Measurements from ENCODE around the gene SEC14L5. TPM values are rescaled to one million over a fixed set of nuclear protein-coding genes. Genes with fewer than 3 reads are reported as not detected.
A peak's percentile ranks its signal among the peaks of the same experiment; 100 is the strongest.

The SEC14L5 gene
- total RNA-seq (2014; rRNA removed) = not detected in 2 replicates
- polyA plus RNA-seq (2012) = 0.01 TPM

DNA sequence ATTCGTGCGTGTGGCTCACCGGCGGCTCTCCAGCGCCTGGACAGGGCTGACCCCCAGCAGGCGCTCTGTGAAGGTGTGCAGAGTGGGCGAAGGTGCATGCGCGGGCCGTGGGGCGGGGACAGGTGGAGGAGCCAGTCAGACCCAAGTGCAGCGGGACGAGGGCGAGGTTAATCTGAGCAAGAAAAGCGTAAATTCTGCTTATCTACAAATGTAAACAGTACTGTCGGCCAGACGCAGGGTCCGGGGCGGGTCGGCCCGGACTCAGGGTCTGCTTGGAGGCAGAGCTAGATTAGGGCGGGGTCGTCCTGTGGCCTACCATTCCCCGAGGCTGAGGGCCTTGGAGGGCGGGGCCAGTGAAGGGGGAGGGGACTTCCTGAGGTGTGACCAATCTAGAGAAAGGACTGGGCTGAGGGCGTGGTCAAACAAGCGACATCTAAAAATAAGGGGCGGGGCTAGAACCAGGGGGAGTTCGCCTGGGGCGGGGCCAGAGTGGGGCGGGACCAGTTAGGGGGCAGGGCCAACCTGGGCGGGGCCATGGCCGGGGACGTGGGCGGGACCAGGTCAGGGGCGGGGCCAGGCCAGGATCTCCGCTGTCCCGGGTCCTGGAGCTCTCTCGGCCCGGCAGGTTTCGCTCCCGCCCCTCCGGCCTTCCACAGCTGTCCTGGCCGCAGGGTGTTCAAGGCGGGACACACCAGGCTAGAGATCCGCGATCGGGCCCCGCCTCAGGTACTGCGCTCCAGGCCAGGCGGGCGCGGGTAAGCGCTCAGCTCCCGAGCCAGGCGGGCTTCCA is at the start of gene SEC14L5:
Gene SEC14L5, plus strand, starts transcription at position 611 of the 790 bp plus-strand sequence. CDS start 994 bp downstream, outside the sequence.
- DNase-seq (ENCODE audit: low read depth) = peak; percentile 93

- peak; percentile 50 for DNase-seq (ENCODE audit: low read depth)
Measured at GRCh38 chr16:4908854-4909401, 49.2 kb upstream of the SEC14L5 start.

DNA sequence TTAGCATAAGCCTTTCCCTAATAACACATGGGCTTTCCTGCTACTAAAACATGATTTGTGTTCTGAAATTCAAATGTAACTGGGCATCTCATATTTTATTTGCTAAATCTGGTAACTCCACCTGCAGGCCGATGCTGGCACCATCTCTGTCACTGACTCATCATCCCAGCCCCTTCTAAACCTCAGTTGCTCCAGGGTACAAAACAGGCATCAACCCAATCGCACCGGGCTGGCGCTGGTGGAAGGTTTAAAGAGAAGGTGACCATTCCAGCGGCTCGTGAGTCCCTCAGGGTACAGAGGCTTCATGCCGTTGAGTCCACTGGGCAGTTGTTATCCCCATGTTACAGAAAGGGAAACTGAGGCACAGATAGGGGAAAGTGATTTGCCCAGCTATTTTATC is 48.3 kb upstream of the SEC14L5 start:
- DNase-seq (ENCODE audit: low read depth) = no peak

GRCh38 chr16:4910828-4911227 is 47.3 kb upstream of the SEC14L5 start:
- DNase-seq (ENCODE audit: low read depth) = no peak

GRCh38 chr16:4911970-4912386 is 46.2 kb upstream of the SEC14L5 start:
- DNase-seq (ENCODE audit: low read depth) = peak; percentile 50

DNA sequence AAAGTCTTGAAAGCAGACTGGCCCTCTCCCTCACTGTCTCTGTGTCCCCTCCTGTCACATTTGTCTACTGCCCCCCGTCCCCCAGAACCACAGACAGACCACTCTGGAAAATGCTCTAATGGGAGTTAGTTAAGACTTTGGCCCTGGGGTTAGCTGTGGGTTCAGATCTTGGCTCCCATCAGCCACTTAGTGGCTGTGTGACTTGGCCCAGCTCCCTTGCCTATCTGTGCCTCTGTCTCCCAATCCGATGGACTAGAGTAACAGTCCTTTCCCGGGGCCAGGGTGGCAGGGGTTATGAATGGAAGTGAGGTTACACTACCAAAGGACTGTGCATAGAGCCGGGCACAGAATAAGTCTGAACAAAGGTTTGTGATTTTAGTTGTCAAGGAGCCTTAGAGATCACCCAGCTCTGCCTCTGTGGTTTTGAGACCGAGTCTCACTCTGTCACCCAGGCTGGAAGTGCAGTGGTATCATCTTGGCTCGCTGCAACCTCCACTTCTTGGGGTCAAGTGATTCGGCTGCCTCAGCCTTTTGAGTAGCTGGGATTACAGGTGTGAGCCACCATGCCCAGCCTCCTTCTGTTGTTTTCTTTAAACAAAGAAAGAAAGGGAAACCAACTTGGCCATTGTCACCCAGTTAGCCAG is 44.9 kb upstream of the SEC14L5 start:
- no peak for DNase-seq (ENCODE audit: low read depth)

DNA sequence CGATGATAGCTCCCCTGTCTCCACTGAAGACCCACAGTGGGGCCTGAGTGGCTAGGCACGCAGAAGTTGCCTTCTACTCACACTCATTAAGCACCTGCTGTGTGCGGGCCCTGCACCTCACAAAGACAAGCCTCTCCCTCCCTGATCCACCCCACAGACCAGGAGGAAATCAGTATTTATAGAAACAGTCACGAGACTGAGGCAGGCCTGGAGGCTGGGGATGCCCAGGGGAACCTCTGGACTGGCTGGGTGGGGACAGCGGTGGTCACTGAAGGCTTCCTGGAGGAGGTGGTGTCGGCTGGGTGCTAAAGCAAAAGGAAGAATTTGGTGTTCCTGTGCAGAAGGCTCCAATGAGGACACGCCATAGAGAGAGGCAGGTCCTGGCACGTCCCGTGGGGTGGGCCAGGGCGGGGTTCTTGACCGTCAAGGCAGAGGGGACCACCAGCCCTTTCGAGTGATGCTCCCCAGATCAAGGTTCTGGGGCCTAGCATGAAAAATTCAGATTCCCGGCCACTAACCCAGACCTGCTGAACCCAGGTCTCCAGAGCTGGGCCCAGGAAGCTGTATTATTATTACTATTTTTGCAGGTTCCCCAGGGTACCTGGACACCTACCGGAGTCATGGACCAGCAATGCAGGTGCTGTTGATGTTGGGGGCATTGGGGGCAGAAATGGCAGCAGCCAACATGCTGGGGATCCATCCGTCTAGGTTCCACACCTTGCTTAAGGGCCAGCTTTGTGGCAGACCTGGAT is 44.2 kb upstream of the SEC14L5 start:
- no peak for DNase-seq (ENCODE audit: low read depth)

GRCh38 chr16:4914528-4915225 is 43.5 kb upstream of the SEC14L5 start:
- peak; percentile 50 for DNase-seq (ENCODE audit: low read depth)

- peak; percentile 100 for DNase-seq (ENCODE audit: low read depth)
Measured at GRCh38 chr16:4915226-4915761, 42.8 kb upstream of the SEC14L5 start.

DNA sequence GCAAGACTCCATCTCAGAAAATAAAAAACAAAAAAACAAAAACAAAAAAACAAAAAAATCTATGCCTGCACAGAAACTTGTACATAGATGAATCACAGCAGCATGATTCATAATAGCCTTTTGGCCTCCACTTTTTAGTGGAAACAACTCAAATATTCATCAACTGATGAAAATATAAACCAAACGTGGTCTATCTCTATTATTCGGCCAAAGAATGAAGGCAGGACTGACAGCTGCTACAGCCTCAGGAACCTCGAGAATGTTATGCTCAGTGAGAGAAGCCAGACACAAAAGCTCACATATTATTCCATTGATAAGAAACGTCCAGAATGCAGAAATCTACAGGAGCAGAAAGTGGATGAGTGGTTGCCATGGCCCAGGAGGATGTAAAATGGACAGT is 41.0 kb upstream of the SEC14L5 start:
- peak; percentile 79 for DNase-seq (ENCODE audit: low read depth)

DNA sequence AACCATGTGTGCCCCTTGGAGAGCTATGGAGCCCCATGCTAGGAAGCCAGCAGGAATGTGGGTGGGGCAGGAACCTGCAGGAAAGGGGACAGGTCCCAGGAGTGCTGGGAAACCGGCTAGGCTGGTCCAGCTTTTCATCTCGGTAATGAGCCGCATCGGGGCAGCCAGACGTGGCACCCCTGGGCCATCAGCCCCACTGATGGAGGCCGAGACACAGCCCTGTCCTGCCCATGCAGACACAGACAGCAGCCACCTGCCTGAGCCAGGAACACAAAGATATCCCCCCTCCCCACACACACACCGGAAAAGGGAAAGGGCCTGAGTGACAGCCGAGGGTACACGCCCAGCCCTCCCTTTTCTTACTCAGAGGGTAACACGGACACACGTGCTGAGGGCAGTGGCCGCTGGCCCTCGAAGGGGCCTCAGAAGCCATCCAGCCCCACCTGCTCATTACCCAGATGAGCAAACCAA is 39.3 kb upstream of the SEC14L5 start:
- DNase-seq (ENCODE audit: low read depth) = no peak

- no peak for DNase-seq (ENCODE audit: low read depth)
Measured at GRCh38 chr16:4920826-4921225, 37.3 kb upstream of the SEC14L5 start.

DNA sequence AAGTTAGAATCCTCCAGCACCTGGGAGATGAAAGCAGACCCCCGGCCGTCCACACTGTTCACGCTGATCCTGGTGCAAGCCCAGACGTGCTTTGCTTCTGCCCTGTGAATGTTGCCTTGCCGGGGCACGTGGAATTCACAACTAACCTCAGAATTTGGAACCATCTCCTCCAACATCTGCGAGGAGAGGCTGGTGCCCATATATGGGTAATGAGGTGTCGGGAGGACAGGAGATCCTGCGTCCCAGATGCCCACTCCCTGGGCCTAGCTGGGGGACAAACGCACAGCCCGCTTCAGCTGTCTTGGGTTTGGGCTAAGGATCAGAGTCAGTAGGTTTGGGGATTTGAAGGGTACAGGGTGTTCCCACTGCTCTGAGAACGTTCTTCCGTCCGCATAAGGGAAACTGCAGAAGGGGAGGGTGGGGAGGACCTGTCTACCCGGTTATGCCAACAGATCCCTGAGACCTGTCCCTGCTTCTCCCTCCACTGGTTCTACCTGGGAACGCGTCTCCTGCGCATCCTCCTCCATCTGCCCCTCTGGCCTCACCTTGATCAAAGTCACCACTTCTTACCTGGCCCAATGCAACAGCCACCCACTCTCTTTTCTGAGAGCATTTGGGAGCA is 35.3 kb upstream of the SEC14L5 start:
- no peak for DNase-seq (ENCODE audit: low read depth)

- no peak for DNase-seq (ENCODE audit: low read depth)
Measured at GRCh38 chr16:4923853-4924252, 34.3 kb upstream of the SEC14L5 start.

GRCh38 chr16:4924593-4925292 is 33.4 kb upstream of the SEC14L5 start:
- DNase-seq (ENCODE audit: low read depth) = no peak

DNA sequence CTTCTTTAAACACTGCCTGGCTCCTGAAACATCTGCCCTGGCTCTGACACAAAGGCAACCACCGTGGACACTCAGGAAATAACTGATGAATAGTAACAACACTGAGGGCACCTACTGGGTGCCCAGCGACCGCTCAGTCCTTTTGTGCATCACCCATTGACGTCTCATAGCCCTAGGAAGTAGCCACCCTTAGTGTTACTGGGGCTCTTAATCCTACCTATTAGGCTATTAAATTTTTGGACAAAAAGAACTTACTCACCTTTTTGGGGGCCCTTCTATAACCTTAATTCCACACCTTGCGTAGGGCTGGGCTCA is 32.9 kb upstream of the SEC14L5 start:
- no peak for DNase-seq (ENCODE audit: low read depth)

DNA sequence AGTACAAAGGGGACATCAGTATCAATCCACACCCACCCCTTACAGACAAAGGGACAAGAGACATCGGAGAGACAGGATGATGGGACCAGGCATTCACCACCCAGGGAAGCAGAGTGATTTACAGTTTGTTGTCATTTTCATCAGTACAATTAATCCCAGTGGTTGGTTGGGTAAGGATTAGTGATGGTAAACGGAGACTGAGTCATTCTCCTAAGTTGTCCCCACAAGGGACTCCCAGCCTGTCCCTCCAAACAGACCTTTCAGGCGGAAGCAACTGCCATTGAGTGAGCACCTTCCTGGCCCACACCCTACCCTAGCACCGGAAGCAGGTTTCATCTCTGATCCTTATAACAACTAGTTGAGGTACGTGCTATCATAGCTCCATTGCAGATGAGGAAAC is 32.3 kb upstream of the SEC14L5 start:
- no peak for DNase-seq (ENCODE audit: low read depth)

GRCh38 chr16:4926928-4927327 is 31.2 kb upstream of the SEC14L5 start:
- DNase-seq (ENCODE audit: low read depth) = no peak

DNA sequence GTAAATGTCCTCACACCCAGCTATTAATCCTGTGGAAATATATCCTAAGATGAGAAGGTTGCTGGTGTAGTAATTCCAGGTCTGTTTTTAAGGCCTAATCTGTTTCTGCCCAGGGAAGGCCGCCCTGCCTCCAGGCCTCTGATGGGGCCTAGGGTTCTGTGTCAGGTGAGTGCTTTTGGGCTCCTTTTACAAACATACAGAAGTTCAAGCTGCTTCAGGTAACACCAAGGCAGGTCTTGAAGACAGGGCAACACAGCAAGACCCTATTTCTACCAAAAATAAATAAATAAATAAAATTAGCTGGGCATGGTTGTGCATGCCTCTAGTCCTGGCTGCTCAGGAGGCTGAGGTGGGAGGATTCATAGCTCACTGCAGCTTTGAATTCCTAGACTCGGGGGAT is 30.5 kb upstream of the SEC14L5 start:
- DNase-seq (ENCODE audit: low read depth) = no peak

DNA sequence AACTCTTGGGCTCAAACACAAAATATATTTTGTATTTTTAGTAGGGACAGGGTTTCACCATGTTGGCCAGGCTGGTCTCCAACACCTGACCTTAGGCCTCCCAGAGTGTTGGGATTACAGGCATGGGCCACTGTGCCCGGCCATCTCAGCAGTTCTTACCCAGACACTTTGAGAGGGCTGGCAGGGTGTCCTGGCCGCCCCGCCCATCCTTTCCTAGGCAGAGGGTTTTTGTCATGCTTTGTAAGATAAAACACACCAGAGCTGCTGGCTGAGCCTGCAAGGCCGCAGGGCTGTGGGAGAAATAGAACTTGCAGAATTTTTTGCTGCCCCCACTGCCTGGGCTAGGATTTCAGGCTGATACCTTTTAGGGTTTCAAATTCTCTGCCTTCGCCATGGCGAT is 29.9 kb upstream of the SEC14L5 start:
- DNase-seq (ENCODE audit: low read depth) = no peak
